HepG2 (cell line): ENCODE data around the gene GTPBP6. TPM values are rescaled to one million over a fixed set of nuclear protein-coding genes. Genes with fewer than 3 reads are reported as not detected.

Source experiments
- HNRNPUL1 ChIP-seq: fragments of 200-400 bp; formaldehyde crosslinking; IDR thresholded peaks from 2 replicates; pipeline ENCODE4 v1.6.1; 2017; ENCODE audit warnings: low read depth, mild to moderate bottlenecking, low read length, moderate library complexity
- HOXA9 ChIP-seq: sonication (generic); formaldehyde crosslinking; IDR thresholded peaks from 2 replicates; pipeline ENCODE4 v1.8.1; 2022; ENCODE audit warnings: missing genetic modification reagents, mild to moderate bottlenecking, moderate library complexity, borderline replicate concordance
- ZNF337 ChIP-seq: sonication (generic); formaldehyde crosslinking; IDR thresholded peaks from 2 replicates; pipeline ENCODE4 v1.5.1; 2020; ENCODE audit warnings: missing genetic modification reagents, low read depth, mild to moderate bottlenecking, borderline replicate concordance
- ZNF484 ChIP-seq: sonication (generic); formaldehyde crosslinking; IDR thresholded peaks from 2 replicates; pipeline ENCODE4 v1.5.1; 2020; ENCODE audit warnings: mild to moderate bottlenecking, low read depth, missing genetic modification reagents, borderline replicate concordance
- ZNF564 ChIP-seq: sonication (generic); formaldehyde crosslinking; IDR thresholded peaks from 2 replicates; pipeline ENCODE4 v1.8.1; 2023; ENCODE audit warnings: mild to moderate bottlenecking, missing genetic modification reagents
- ZNF703 ChIP-seq: sonication (generic); formaldehyde crosslinking; IDR thresholded peaks from 2 replicates; pipeline ENCODE4 v1.5.1; 2020; ENCODE audit warnings: missing genetic modification reagents, mild to moderate bottlenecking, moderate library complexity, borderline replicate concordance
- polyA plus RNA-seq, 8 experiments: library from polyadenylated mRNA; depleted of rRNA in 3 of 8; stranded (reverse) in 7 of 8; unstranded in 1 of 8; fragments of >200 nt; fragmentation: Illumina TruSeq in 4 of 8; extraction: Trizol in 4 of 8; gene quantifications; 2 replicates each; pipeline versions ENCODE4 v1.2.1 to v1.2.3, GENCODE V29; 2011 to 2016; ENCODE audit warnings: low read depth in 4 of 8, missing spikeins in 1 of 8, mixed read lengths in 1 of 8; ENCODE audit not compliant: insufficient read depth in 1 of 8
- total RNA-seq, 5 experiments: library from RNA; depleted of rRNA; stranded (reverse); fragments of >200 nt; fragmentation: Illumina TruSeq; extraction: Trizol; gene quantifications; 2 replicates each; pipeline ENCODE4 v1.2.3, GENCODE V29; 2016; ENCODE audit warnings: low read depth in 1 of 5
- TF ChIP-seq, protein P1 (sequence below): sonication (generic); formaldehyde crosslinking; IDR thresholded peaks from 2 replicates; pipeline ENCODE4 v1.5.1; 2020; ENCODE audit warnings: missing genetic modification reagents, mild to moderate bottlenecking, borderline replicate concordance
- TF ChIP-seq, protein P2 (sequence below): sonication (generic); formaldehyde crosslinking; IDR thresholded peaks from 2 replicates; pipeline ENCODE4 v1.8.1; 2023; ENCODE audit warnings: mild to moderate bottlenecking, missing genetic modification reagents

GTPBP6 gene
- total and polyA plus RNA-seq, 2 of the 13 experiments (the other 11 are each of a cell fraction or from before 2014, with no cell fraction given), result 20.2 to 39.6 TPM

DNA sequence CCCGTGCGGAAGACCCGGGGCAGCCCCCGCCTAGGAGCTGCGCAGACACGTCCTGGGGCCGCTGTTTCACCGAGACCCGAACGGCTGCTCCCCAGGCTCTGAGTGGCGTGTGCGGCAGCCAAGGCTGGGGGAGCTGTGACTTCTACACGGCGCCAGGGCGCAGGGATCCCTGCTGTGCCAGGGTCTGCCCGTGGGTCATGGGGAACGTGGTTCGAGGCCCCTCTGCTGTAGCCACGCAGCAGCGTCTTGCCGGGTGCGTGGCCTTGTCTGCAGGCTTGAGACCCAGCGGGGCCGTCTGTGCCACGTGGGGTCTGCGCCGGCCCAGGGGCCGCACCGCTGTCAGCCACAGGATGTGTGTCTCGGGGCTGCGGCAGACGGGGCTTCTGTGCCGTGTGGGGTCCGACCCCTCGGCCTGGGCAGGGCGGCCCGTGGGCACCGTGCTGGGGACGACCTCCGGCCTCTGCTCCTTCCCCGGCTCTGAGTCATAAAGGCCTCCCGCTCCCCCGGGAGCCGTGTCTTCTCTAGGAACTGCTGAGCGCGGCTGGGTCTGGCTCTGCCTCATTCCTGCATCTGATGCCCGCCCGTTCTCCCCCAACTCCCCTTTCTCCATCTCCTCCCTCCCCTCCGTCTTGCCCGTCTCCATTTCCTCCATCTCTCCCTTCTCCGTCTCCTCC, 12.7 kb upstream of the GTPBP6 start (continued):
- TF ChIP-seq HNRNPUL1 (no peak), ZNF564 (CRISPR knock-in tag) (no peak), HOXA9 (CRISPR knock-in tag) (no peak), ZNF337 (CRISPR knock-in tag) (no peak), ZNF484 (CRISPR knock-in tag) (no peak), ZNF703 (CRISPR knock-in tag) (no peak)
- TF ChIP-seq, protein P1, sequence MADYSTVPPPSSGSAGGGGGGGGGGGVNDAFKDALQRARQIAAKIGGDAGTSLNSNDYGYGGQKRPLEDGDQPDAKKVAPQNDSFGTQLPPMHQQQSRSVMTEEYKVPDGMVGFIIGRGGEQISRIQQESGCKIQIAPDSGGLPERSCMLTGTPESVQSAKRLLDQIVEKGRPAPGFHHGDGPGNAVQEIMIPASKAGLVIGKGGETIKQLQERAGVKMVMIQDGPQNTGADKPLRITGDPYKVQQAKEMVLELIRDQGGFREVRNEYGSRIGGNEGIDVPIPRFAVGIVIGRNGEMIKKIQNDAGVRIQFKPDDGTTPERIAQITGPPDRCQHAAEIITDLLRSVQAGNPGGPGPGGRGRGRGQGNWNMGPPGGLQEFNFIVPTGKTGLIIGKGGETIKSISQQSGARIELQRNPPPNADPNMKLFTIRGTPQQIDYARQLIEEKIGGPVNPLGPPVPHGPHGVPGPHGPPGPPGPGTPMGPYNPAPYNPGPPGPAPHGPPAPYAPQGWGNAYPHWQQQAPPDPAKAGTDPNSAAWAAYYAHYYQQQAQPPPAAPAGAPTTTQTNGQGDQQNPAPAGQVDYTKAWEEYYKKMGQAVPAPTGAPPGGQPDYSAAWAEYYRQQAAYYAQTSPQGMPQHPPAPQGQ (CRISPR knock-in tag), result no peak
- TF ChIP-seq, protein P2, sequence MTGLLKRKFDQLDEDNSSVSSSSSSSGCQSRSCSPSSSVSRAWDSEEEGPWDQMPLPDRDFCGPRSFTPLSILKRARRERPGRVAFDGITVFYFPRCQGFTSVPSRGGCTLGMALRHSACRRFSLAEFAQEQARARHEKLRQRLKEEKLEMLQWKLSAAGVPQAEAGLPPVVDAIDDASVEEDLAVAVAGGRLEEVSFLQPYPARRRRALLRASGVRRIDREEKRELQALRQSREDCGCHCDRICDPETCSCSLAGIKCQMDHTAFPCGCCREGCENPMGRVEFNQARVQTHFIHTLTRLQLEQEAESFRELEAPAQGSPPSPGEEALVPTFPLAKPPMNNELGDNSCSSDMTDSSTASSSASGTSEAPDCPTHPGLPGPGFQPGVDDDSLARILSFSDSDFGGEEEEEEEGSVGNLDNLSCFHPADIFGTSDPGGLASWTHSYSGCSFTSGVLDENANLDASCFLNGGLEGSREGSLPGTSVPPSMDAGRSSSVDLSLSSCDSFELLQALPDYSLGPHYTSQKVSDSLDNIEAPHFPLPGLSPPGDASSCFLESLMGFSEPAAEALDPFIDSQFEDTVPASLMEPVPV (CRISPR knock-in tag), result no peak
